IPS-NIHi7 (cell line): ENCODE data around the gene SLC35F3.

Source experiments
- DNase-seq: peaks from one replicate; pipeline ENCODE4 v3.0.0; 2012; ENCODE audit warnings: mixed read lengths; ENCODE audit errors: extremely low spot score

Gene SLC35F3

GRCh38 chr1:233912447-233912846 lies 8.0 kb downstream of the SLC35F3 start:
- no peak for DNase-seq

GRCh38 chr1:233912909-233913308 lies 8.4 kb downstream of the SLC35F3 start:
- no peak for DNase-seq

- no peak for DNase-seq
These were observed 12.2 kb downstream of the SLC35F3 start for GRCh38 chr1:233916706-233917105.

DNA sequence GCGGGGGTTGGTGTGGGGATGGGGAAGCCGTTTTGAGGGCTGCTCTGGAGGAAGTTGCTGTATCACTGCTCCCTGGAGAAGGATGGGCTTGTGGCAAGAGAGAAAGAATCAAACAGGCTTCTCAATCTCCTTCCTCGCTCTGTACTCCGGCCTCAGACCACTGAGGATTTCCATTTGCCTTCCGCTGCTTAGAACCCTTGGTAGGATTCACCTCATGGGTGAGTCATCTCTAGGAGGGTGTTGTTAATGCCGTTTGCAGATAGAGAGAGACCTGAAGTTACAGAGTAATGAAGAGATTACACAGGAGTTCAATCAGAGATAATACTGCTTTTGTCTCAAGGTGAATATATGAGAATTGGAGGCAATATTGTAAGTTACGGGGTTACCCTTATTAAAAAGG lies 15.3 kb downstream of the SLC35F3 start:
- DNase-seq, result no peak

DNA sequence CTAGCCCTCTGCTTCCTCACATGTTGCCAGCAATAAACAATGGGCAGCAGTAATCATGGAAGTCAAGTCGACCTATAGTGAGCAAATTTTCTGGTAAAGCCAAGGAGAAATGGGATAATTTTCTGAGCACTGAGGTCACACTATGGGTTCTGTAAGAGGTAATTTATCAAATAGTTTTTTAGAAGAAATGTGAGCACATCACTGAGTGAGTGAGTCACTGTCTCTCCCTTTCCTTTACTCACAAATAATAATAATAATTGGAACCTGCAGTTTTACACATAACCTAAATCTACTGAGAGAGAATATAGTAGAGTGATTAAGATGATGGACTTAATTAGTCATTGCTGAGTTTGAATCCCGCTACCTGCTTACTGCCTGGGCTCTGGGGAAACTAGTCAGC lies 23.6 kb downstream of the SLC35F3 start:
- no peak for DNase-seq

DNA sequence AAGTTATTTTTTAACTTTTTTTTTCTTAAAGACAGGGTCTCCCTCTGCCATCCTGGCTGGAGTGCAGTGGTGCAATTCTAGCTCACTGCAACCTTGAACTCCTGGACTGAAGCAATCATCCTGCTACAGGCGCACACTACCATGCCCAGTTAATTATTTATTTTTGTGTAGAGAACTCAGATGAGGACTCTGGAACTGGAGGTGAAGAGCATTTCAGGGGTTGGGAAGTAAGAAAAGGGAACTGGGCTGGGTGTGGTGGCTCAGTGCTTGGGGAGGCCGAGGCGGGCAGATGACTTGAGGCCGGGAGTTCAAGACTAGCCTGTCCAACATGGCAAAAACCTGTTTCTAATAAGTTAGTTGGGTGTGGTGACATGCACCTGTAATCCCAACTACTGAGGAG lies 28.9 kb downstream of the SLC35F3 start:
- DNase-seq, result no peak

DNA sequence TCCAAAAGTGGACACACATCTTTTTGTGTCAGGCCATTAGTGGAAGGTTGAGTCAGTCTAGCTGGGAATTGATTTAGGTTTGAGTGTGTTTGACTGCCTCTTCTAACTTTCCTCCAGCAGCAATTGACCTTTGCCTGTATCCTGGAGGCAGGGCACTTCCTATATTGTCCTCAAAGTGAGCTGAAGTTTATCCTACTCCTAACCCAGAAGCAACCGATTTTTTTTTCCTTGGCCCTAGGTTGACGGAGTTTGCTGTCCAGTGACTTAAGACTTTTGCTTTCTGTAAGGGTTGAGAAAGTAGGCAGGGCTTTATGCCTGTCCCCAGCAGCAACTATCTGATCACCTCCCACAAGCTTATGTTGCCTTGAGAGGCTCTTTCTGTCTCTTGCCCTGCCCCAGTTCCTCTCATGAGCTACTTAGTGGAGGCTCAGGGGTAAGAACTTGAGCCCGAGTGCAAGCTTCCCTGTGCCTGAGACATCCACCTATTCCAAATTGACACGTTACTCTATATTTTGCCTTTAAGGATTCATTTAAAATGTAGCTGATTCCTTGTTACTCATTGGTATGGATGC lies 30.9 kb downstream of the SLC35F3 start:
- DNase-seq, result no peak

DNA sequence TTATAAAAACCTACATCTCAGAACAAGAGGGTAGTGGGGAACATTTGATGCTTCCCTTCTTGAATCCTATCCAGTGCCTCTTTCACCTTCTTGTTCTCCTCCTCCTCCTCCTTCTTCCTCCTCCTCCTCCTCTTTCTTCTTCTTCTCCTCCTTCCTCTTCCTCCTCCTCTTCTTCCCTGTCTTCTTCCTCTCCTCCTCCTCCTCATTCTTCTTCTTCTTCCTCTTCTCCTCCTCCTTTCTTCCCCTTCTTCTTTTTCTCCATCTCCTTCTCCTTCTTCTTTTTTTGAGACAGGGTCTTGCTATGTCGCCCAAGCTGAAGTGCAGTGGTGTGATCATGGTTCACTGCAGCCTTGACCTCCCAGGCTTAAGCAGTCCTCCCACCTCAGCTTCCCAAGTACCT lies 31.9 kb downstream of the SLC35F3 start:
- DNase-seq, result no peak

DNA sequence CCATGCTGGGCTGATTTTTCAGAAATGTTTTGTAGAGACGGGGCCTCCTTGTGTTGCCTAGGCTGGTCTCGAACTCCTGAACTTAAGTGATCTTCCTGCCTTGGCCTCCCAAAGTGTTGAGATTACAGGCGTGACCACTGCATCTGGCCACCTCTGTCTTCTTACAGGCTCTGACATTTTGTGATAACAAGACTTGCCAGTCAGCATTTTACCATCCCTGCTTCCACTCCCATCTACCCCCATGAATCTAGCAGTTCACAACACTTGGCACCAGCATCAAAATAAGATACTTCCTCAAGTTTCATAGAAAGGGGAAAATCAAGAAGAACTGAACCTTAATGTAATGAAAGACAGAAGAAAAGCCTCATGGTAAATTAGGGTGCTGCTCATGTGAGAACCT lies 32.4 kb downstream of the SLC35F3 start:
- DNase-seq, result no peak

GRCh38 chr1:233938476-233938875 lies 34.0 kb downstream of the SLC35F3 start:
- DNase-seq, result no peak

GRCh38 chr1:233939451-233939850 lies 35.0 kb downstream of the SLC35F3 start:
- no peak for DNase-seq

- no peak for DNase-seq
These were observed 36.4 kb downstream of the SLC35F3 start for GRCh38 chr1:233940908-233941307.

GRCh38 chr1:233944601-233945000 lies 40.1 kb downstream of the SLC35F3 start:
- no peak for DNase-seq

GRCh38 chr1:233945573-233945972 lies 41.1 kb downstream of the SLC35F3 start:
- no peak for DNase-seq

- DNase-seq, result no peak
These were observed 41.5 kb downstream of the SLC35F3 start for GRCh38 chr1:233945979-233946378.

GRCh38 chr1:233946724-233947123 lies 42.2 kb downstream of the SLC35F3 start:
- no peak for DNase-seq

GRCh38 chr1:233951804-233952203 lies 47.3 kb downstream of the SLC35F3 start:
- no peak for DNase-seq

DNA sequence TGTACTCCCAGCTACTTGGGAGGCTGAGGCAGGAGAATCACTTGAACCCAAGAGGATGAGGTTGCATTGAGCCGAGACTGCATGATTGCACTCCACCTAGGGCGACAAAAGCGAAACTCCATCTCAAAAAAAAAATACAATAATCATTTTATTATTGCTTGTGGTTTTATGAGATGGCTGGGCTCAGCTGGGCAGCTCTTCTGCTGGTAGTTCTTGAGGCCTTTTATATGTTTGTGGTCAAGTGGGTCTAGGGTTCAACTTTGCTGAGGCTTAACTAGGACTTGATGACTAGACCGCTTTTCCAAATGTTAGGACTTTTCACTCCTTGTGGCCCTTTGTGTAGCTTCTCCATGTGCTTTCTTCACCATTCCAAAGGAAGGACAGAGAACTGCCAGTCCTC lies 53.2 kb downstream of the SLC35F3 start:
- DNase-seq, result no peak

DNA sequence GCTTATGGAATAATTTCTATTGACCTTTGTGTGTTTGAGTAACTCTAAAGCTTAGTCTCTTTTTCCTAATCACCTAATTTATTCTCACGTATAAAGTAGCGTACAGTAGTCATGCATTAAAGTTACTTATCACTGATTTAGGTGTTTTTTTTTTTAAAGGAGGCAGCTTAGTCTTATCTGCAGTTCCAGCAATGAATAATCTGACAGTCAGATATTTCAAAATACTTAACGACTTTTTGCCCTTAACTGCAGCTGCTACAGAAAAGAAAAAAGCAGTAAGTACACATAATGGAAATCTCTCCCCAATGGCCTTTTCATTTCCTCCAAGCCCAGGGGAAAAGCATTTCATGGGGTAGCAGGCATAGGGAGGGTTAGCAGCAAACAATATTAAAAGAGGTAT lies 54.6 kb downstream of the SLC35F3 start:
- DNase-seq, result no peak

DNA sequence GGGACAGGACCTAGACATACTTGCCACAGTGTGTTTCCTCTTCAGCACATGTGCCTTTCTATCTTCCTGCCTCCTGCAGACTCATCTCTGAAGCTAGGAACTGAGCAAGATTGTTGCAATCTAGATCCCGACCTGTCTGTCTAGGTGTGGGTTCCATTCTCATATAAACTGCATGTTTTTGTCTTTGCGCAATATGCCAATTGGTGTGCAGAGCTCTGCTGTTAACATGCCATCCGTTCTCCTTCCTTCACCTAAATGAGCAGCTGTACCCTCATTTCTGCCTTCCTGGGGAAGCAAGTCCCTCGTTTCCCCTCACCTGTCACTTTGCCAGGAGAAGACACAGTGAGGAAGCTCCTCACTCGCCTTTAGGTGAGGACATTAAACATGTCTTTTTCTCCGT lies 55.5 kb downstream of the SLC35F3 start:
- DNase-seq, result no peak

DNA sequence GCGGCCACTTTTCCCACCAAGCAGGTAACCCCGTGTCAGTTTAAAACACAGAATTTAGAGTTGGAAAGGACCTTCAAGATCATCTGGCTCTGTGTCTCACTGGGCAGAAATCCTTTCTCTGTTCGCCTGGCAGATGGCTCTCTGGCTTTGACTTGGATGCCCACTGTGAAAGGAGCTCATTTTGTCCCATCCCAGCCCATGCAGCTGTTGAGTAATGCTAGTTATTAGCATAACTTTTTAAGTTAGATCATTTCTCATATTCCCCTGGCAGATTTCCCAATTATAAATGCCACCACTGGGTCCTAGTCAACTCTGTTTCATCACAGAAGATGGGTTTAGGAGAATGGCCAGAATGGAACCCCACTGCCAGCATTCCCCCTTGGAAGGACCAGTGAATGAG lies 55.9 kb downstream of the SLC35F3 start:
- no peak for DNase-seq

DNA sequence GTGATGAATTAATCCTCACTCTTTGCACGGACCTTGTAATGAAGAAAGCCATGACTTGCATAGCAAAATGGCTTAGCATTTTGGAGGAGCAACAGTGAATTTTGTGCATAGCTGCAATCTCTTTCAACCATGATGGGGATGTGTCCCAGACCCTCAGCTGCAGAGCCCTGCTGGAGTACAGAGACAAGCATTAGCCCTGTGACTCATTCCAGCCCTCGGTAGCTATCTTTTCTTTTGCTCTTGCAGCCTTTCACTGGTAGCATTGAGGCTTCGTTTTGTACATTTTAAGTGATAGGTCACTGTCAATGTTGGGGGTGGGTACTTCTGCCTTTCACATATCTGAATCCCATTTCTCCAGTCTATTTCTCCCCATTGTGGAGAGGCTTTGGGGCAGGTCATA lies 58.4 kb downstream of the SLC35F3 start:
- no peak for DNase-seq

DNA sequence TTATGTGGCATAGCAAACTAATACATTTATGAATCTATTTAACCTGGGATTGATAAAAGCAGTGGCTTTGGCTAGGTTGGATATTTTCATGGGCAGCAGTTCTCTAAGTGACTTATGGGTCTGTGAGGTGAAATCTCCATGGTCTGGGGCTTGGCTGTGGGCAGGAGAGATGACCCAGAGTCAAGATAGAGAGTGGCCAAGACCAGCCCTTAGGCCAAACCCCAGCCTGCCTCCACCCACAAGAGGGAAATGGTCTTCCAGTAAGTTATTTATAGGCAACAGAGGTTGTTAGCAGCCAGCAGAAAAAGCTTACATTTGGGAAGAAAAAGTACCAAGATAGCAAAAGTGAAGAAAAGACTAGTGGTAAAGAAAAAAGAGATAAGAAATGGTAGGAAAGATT lies 61.4 kb downstream of the SLC35F3 start:
- no peak for DNase-seq

DNA sequence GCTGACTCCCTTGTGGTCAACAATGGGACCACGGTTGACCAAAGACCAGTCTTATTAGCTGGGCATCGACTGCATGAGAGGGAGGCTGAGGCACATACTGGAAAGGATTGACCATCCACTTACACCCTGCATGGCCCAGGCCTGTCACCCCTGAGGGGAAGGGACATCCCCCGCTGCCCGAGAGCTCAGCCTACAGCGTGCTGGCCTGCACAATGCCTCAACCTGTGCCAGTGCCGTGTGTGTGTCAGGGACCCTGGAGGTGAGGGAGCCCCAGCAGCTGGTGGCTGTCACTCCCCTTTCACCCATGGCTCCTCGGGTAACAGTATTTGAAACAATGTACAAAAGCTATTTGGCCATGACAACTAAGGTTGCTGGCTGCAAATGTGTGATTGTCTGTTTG lies 67.3 kb downstream of the SLC35F3 start:
- DNase-seq, result no peak

GRCh38 chr1:233972563-233972950 lies 68.1 kb downstream of the SLC35F3 start:
- DNase-seq, result no peak
